GM18873 (cell line): ENCODE measurements around the gene ZFP90.
"Not testable (repeated sequence)": the region's sequence is repeated elsewhere in the genome, so short reads cannot be mapped to it uniquely, and the experiment has no call there.

ENCODE experiments used
- ATAC-seq: cut with Tn5 transposase; IDR thresholded peaks from one replicate; pipeline ENCODE4 v1.9.1; 2021; ENCODE audit warnings: mild to moderate bottlenecking, moderate library complexity, moderate number of reproducible peaks; ENCODE audit not compliant: unreplicated experiment, low FRiP score

Gene ZFP90

GRCh38 chr16:68538880-68539701, at the start of gene ZFP90:
Gene ZFP90 (plus strand): TSS chr16:68539291. CDS start chr16:68539793, 502 bp downstream.
- ATAC-seq, result peak; percentile 78

- ATAC-seq, result no peak
Observed at GRCh38 chr16:68490358-68490757, 48.7 kb upstream of the ZFP90 start.

GRCh38 chr16:68490829-68491575, 48.1 kb upstream of the ZFP90 start:
- ATAC-seq, result no peak

GRCh38 chr16:68491576-68491950, 47.5 kb upstream of the ZFP90 start:
- ATAC-seq, result no peak

GRCh38 chr16:68492151-68492542, 46.9 kb upstream of the ZFP90 start:
- ATAC-seq, result no peak

GRCh38 chr16:68492543-68493411, 46.3 kb upstream of the ZFP90 start:
- no peak for ATAC-seq

DNA sequence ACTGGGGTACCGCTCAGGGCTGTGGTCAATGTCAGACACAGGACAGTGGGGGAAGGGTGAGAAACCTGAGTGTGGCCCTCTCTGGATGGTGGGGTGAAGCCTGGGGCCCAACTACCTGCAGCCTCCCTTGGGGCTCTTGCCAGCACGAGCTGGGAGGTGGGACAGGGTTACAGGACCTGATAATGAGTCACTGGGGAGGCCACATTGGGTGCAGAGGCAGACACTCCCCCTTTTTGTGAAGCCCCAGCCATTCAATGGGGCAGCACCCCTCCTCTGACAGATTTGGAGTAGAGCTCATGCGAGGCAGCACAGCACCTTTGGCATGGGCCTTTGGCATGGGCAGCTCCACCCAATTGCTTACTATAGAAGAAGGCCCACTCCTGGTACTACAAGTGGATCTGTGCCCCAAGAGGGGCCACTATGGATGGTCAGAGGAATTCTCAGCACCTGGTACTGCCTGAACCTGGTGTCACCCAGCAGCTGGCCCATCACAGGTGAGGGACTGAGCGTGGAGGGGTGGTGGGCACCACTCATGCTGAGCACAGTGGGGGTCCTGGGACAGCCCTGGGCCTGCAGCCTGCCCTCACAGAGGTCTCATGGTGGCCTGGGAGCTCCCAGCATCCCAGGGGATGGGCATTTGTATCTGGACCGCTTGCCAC, 45.5 kb upstream of the ZFP90 start:
- no peak for ATAC-seq

DNA sequence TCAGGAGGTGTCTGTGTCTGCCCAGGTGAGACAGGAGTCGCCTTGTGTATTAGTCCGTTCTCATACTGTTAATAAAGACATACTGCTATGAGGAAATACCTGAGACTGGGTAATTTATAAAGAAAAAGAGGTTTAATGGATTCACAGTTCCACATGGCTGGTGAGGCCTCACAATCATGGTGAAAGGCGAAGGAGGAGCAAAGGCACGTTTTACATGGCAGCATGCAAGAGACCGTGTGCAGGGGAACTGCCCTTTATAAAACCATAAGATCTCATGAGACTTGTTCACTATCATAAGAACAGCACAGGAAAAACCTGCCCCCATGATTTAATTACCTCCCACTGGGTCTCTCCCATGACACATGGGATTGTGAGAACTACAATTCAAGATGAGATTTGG, 44.8 kb upstream of the ZFP90 start:
- not testable (repeated sequence) for ATAC-seq

GRCh38 chr16:68496689-68497088, 42.4 kb upstream of the ZFP90 start:
- ATAC-seq, result no peak

DNA sequence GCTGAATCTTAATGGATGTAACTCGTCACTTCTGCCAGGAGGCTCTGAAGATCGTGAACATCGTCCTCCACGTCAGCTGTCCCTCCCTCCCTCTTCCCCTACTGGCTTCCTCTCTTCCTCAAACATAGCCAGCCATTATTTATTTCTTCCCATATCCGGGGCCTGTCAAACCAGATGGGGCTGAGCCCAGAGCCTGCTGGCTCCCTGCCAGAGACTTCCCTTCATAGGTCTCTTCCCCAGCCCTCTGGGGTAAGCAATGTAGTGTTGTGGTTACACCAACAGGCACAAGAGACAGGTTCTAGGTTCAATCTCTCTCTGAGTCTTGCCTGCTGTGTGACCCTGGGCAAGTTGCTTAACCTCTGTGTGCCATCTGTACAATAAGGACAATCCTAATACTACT, 40.1 kb upstream of the ZFP90 start:
- ATAC-seq, result no peak

GRCh38 chr16:68503334-68503733, 35.8 kb upstream of the ZFP90 start:
- no peak for ATAC-seq

DNA sequence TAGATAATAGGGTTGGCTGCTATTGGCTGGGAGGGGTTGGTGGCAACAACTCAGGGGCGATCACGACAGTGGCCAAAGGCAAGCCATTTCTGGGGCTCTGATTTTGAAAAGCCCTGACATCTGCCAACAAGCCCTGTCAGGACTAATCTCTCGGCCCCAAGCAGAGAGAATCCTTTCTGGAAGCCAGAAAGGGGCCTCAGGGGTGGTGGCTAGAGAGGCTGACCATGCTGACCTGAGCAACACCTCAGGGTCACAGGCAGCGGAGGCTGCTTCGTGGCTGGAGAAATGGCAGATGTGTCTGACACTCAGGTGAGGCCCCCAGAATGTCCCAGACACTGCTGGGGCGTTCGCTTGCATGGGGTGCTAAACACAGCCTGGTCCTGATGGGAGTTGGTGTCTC, 35.0 kb upstream of the ZFP90 start:
- no peak for ATAC-seq

DNA sequence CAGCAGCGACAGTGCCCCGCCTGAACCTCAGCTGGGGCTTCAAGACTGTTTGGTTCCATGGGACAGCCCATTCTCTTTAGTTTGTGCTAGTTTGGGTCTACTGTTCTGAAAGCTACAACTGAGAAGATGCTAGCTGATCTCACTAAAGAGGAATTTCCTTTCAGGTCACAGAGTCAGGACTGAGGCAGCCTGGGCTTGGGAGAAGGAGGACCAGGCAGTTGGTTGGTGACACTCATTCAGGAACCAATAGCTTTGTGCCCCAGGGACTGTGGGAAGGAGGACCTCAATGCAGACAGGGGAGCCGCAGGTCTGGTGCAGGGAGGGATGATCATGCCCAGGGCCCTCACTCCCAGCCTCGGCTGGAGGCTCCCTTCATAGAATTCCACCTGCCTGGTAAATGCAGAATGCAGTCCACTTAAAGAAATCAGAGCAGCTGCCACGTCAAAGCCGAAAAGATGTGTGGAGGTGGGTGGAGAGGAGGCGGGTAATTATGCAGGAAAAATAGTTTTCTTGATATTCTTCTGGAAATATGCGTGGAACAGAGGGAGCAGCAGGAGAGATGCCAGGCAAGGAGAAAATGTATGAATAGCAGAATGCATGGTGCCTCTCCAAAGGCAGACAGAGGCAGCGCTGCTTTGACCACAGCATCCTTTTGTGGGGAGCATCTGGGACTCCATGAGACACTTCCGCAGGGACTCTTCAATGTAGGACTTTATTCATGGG, 32.6 kb upstream of the ZFP90 start:
- no peak for ATAC-seq

- ATAC-seq, result no peak
Observed at GRCh38 chr16:68508013-68508412, 31.1 kb upstream of the ZFP90 start.

- no peak for ATAC-seq
Observed at GRCh38 chr16:68508641-68509240, 30.4 kb upstream of the ZFP90 start.

- no peak for ATAC-seq
Observed at GRCh38 chr16:68509381-68509780, 29.7 kb upstream of the ZFP90 start.

GRCh38 chr16:68510775-68511174, 28.3 kb upstream of the ZFP90 start:
- no peak for ATAC-seq

DNA sequence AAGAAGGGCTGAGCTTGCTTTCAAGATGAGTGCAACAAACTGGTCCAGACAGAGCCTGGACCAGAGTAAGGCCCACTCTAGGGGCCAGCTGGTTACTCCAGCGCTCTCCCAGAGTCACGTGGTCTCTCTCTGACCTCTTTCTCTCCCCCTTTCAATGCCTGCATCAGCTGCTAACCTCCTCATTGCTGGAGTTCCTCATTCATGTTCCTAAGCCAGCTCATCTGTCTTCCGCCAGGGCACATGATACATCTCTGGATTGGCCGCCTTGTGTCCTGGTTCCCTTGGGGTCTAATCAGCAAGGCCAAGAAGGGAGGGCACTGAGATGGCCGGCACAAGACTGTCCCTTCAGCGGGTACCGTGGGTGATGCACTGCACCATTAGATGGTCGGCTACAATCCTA, 26.9 kb upstream of the ZFP90 start:
- ATAC-seq, result no peak

- ATAC-seq, result no peak
Observed at GRCh38 chr16:68512742-68513141, 26.3 kb upstream of the ZFP90 start.
